Smooth muscle cell (in vitro differentiated cells): ENCODE measurements around the gene SLC9A9. TPM values are rescaled to one million over a fixed set of nuclear protein-coding genes. Genes with fewer than 3 reads are reported as not detected.

ENCODE experiments used
- DNase-seq: peaks from one replicate; lab custom pipeline; 2025; ENCODE audit not compliant: unreplicated experiment; lab: John Stamatoyannopoulos, UW
- H2AFZ ChIP-seq: fragments of 200-600 bp; sonication (generic); 2 replicates; pipeline ENCODE4 v1.6.0; 2016; ENCODE audit warnings: antibody characterized with exemption, low read depth, mild to moderate bottlenecking
- H3F3A ChIP-seq: fragments of 200-600 bp; sonication (generic); 2 replicates; pipeline ENCODE4 v1.6.0; 2017; ENCODE audit warnings: antibody characterized with exemption, low read depth
- H3K27ac ChIP-seq: fragments of 200-600 bp; sonication (generic); 2 replicates; pipeline ENCODE4 v1.5.1; 2016; ENCODE audit warnings: low read depth, mild to moderate bottlenecking
- H3K27me3 ChIP-seq: fragments of 200-600 bp; sonication (generic); 2 replicates; pipeline ENCODE4 v1.6.1; 2016; ENCODE audit warnings: low read depth, mild to moderate bottlenecking
- H3K36me3 ChIP-seq: fragments of 200-600 bp; sonication (generic); 2 replicates; pipeline ENCODE4 v1.5.1; 2016; ENCODE audit warnings: low read depth
- H3K4me1 ChIP-seq: fragments of 200-600 bp; sonication (generic); 2 replicates; pipeline ENCODE4 v1.5.1; 2016; ENCODE audit warnings: low read depth
- H3K4me2 ChIP-seq: fragments of 200-600 bp; sonication (generic); 2 replicates; pipeline ENCODE4 v1.6.0; 2016; ENCODE audit warnings: mild to moderate bottlenecking
- H3K4me3 ChIP-seq: fragments of 200-600 bp; sonication (generic); 2 replicates; pipeline ENCODE4 v1.5.1; 2016; ENCODE audit warnings: mild to moderate bottlenecking
- H3K79me2 ChIP-seq: fragments of 200-600 bp; sonication (generic); 2 replicates; pipeline ENCODE4 v1.6.0; 2016; ENCODE audit warnings: low read depth, mild to moderate bottlenecking
- H3K9ac ChIP-seq: fragments of 200-600 bp; sonication (generic); 2 replicates; pipeline ENCODE4 v1.6.0; 2016; ENCODE audit warnings: low read depth
- H3K9me3 ChIP-seq: fragments of 200-600 bp; sonication (generic); replicated peaks from 2 replicates; pipeline ENCODE4 v1.5.1; 2016; ENCODE audit warnings: low read depth
- H4K20me1 ChIP-seq: fragments of 200-600 bp; sonication (generic); 2 replicates; pipeline ENCODE4 v1.6.0; 2016; ENCODE audit warnings: low read depth
- WGBS: methylation state at CpG from one replicate; pipeline ENCODE4 v1.1.7; 2016; ENCODE audit warnings: low lambda C conversion rate; 5-methylcytosine and 5-hydroxymethylcytosine counted together
- polyA plus RNA-seq: library from polyadenylated mRNA; unstranded; fragments of >200 nt; fragmentation: Nextera tagmentation; extraction: Ambion mirVana; gene quantifications from 2 replicates; pipeline ENCODE4 v1.2.1, GENCODE V29; 2016
- total RNA-seq: library from RNA; depleted of rRNA; stranded (reverse); fragments of >200 nt; gene quantifications from 2 replicates; pipeline ENCODE4 v1.2.3, GENCODE V29; 2014
- TF ChIP-seq, protein P1 (sequence below): fragments of 200-600 bp; sonication (generic); IDR thresholded peaks from 2 replicates; pipeline ENCODE4 v1.5.1; 2017; ENCODE audit warnings: borderline replicate concordance, mild to moderate bottlenecking, antibody characterized with exemption; ENCODE audit not compliant: insufficient read depth, poor library complexity, severe bottlenecking

The SLC9A9 gene
- total and polyA plus RNA-seq, 2 experiments from 2014 or later, result 4.0 to 8.9 TPM

DNA sequence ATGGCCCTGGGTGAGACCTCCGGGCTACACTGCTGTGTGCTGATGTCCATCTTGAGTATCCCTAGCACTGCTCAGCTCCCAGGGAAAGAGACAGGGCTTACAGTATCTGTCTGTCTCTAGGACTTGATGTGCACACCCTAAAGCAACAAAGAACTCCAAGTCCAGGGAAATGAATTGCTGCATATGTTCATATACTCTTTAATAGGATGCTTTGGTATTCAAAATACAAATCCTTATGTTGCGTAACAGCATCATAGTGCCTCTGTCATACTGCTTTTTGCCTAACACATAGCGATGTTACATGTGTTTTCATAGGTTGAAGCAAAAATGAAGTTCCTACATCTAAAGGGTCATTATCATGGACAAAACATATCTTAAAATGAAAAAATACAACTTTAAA is 299.9 kb downstream of the SLC9A9 start:
- TF ChIP-seq, protein P1, sequence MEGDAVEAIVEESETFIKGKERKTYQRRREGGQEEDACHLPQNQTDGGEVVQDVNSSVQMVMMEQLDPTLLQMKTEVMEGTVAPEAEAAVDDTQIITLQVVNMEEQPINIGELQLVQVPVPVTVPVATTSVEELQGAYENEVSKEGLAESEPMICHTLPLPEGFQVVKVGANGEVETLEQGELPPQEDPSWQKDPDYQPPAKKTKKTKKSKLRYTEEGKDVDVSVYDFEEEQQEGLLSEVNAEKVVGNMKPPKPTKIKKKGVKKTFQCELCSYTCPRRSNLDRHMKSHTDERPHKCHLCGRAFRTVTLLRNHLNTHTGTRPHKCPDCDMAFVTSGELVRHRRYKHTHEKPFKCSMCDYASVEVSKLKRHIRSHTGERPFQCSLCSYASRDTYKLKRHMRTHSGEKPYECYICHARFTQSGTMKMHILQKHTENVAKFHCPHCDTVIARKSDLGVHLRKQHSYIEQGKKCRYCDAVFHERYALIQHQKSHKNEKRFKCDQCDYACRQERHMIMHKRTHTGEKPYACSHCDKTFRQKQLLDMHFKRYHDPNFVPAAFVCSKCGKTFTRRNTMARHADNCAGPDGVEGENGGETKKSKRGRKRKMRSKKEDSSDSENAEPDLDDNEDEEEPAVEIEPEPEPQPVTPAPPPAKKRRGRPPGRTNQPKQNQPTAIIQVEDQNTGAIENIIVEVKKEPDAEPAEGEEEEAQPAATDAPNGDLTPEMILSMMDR, result no peak
- H3K36me3 ChIP-seq, result no peaks in the 10 kb centered on the region
- no peak overlapping the region for H3K4me2 ChIP-seq
- no peaks in the 10 kb centered on the region for H3F3A ChIP-seq
- WGBS, result 93% methylated on average over 3 of the region's 3 CpGs
- no peaks in the 10 kb centered on the region for H3K27me3 ChIP-seq
- no peaks in the 10 kb centered on the region for H3K79me2 ChIP-seq
- no peaks in the 10 kb centered on the region for H3K4me1 ChIP-seq
- H3K9me3 ChIP-seq, result no peaks in the 10 kb centered on the region
- H4K20me1 ChIP-seq, result no peaks in the 10 kb centered on the region
- no peak overlapping the region for H3K27ac ChIP-seq
- no peak for DNase-seq
- H3K4me3 ChIP-seq, result no peak overlapping the region
- H3K9ac ChIP-seq, result no peak overlapping the region
- H2AFZ ChIP-seq, result no peak overlapping the region

DNA sequence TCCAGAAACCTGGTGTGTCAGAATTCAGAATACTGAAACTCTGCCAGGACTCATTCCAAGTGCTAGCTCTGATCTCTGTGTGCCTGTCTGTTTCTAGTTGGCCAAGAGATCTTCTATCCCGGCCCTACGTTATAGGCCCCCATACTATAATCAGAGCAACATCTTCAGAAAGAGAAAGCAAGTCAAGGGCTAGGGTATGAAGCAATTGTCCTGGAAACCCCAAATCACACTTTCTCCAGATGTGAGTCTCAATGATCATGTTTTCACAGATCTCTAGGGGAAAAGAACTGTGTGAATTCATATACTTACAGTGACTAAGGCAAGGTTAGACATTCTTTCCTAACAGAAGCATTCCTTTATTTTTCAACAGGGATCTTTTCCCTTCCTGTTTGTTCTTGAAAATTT is 309.7 kb downstream of the SLC9A9 start:
- no peak for DNase-seq
- Histone ChIP-seq H3K9ac (no peak overlapping the region), H2AFZ (no peak overlapping the region), H3K4me2 (no peak overlapping the region), H3K4me3 (no peak overlapping the region), H3K9me3 (no peaks in the 10 kb centered on the region), H3K79me2 (no peaks in the 10 kb centered on the region), H4K20me1 (no peaks in the 10 kb centered on the region), H3K4me1 (no peaks in the 10 kb centered on the region), H3F3A (no peaks in the 10 kb centered on the region), H3K27me3 (no peaks in the 10 kb centered on the region), H3K27ac (no peak overlapping the region), H3K36me3 (no peaks in the 10 kb centered on the region)
- WGBS, result 77% methylated on average over 2 of the region's 2 CpGs
- TF ChIP-seq, protein P1, result no peak

DNA sequence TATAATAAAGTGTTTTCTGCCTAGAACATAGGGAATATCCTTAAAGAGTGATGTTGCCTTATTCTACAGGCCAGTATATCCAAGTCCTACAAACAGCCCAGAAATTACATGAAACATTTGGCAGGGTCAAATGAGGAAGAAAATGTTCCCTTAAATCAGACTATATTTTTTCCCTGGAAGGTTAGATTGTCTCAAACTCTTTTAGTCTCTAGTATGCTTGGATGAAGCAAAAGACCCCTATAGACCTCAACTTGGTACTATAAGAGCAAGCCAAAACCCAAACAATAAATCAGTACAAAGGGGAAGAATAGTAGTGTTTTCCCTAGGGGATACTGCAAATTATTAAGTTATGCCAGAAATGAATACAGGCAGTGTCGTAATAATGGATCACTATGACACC is 310.2 kb downstream of the SLC9A9 start:
- no peaks in the 10 kb centered on the region for H4K20me1 ChIP-seq
- no peaks in the 10 kb centered on the region for H3K27me3 ChIP-seq
- H3F3A ChIP-seq, result no peaks in the 10 kb centered on the region
- 100% methylated on average over 1 of the region's 1 CpG for WGBS
- H3K4me2 ChIP-seq, result no peak overlapping the region
- no peak overlapping the region for H3K27ac ChIP-seq
- no peak for DNase-seq
- H2AFZ ChIP-seq, result no peak overlapping the region
- TF ChIP-seq, protein P1, result no peak
- no peaks in the 10 kb centered on the region for H3K36me3 ChIP-seq
- no peak overlapping the region for H3K9ac ChIP-seq
- no peaks in the 10 kb centered on the region for H3K9me3 ChIP-seq
- no peak overlapping the region for H3K4me3 ChIP-seq
- H3K79me2 ChIP-seq, result no peaks in the 10 kb centered on the region
- no peaks in the 10 kb centered on the region for H3K4me1 ChIP-seq

DNA sequence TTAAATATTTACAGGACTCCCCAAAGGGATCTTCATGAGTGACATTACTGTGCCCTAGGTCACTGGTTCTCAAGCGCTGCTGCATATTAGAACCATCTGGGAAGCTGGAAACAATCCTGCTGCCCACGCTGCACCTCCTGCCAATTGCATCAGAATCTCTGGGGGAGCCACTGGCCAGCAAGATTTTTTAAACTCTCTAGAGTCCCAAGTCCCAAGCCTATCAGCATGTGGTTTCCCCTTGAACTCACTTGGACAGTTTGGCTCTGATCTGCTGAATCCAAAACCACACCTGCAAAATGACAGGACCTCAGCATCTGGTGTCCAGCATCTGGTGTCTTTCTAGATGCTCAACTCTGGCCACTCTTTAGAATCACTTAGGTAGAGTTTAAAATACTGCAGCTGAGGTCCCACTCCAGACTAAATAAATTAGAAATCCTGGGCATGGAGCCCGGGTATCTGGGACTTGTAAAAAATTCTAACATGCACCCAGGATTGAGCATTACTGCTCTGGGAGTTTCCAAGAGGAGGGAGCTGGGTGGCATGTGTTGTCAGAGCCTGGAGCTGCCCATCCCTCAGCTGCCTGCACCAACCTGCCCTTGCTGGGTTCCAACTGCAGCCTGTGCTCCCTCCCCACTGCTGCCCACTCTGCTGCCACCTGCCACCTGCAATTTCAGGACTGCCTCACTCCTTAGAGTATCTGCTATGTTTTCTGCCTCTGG is 311.3 kb downstream of the SLC9A9 start:
- Histone ChIP-seq H3K4me1 (no peaks in the 10 kb centered on the region), H3K9ac (no peak overlapping the region), H3K36me3 (no peaks in the 10 kb centered on the region), H3K4me3 (no peak overlapping the region), H3K79me2 (no peaks in the 10 kb centered on the region), H4K20me1 (no peaks in the 10 kb centered on the region), H3K4me2 (no peak overlapping the region), H3K27me3 (no peaks in the 10 kb centered on the region), H2AFZ (no peak overlapping the region), H3F3A (no peaks in the 10 kb centered on the region), H3K27ac (no peak overlapping the region), H3K9me3 (no peaks in the 10 kb centered on the region)
- TF ChIP-seq, protein P1, result no peak
- DNase-seq, result no peak
- 57% methylated on average over 3 of the region's 3 CpGs for WGBS
